Activated T-cell treated with anti-CD3 and anti-CD28 coated beads, Interleukin-2, amount 50 U/mL, for 48 hours (primary cell): ENCODE data around the gene IVD.

Source experiments
- DNase-seq, 2 experiments: peaks; one replicate each; pipeline ENCODE4 v3.0.0-alpha.2; 2020

Gene IVD

DNA sequence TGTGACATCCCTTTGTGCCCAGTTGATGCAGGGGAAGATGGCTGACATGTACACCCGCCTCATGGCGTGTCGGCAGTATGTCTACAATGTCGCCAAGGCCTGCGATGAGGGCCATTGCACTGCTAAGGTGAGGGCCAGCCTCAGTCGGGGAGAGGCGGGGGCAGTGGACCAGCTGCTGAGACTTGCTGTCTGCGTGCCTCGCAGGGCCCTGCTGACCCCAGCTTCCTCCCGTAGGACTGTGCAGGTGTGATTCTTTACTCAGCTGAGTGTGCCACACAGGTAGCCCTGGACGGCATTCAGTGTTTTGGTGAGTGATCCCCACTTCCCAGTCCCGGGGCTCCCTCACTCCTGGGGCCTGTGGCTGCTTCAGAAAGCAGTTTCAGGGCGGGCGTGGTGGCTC, 10.5 kb downstream of the IVD start:
- DNase-seq = no peak

DNA sequence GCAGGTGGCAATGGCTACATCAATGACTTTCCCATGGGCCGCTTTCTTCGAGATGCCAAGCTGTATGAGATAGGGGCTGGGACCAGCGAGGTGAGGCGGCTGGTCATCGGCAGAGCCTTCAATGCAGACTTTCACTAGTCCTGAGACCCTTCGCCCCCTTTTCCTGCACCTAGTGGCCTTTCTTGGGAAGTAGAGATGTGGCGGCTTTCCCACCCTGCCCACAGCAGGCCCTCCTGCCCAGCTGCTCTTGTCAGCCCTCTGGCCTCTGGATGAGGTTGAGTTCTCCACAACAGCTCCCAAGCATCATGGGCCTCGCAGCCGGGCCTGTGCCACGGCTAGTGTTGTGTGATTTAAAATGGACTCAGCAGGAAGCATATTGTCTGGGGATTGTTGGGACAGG, 12.5 kb downstream of the IVD start:
- no peak for DNase-seq

DNA sequence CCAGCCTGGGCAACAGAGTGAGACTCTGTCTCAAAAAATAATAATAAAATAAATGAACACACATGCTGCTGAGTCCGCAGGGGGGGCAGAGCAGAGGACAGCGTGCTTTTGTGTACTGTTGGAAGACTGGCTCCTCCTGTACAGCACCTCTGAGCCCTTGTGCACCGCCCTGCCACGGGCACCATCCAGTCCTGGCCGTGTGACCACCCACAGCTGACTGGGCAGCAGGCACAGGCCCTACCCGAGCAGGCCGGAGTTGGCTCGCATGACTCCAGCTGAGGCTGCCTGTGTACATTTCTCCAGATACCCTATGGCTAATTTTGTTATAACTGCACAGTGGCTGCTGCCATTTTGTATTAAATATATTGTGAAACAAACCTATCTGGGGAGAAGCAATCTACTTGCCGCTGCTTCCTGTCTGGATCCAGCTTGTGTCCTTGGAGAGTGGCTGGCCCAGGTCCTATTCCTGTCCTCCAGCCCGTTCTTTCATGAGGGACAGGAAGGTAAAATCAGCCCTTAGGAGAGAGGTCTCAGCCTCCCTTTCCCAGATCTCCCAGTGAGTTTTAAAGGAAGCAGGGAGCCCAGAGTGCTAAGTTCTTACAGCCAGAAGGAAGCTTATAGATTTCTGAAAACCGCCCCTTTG, 14.6 kb downstream of the IVD start:
- no peak for DNase-seq

DNA sequence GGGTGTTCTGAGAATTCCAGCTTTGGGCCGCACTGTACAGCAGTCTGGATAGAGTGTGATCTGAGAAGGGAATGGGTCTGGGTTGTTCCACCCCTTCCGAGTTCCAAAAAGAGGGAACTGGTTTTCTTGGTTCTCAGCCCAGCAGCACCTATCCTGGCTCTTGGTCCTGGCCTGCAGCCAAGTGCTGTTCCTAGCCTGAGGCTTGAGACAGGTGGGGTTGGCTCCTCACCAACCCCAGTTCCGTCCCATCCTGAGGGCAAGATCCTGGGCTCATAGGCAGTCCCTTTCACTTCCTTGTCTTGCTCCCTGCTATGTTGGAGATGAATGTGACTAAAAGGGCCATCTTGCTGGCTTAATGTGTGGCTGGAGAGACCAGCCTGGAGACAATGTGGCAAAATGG, 15.2 kb downstream of the IVD start:
- no peak for DNase-seq

DNA sequence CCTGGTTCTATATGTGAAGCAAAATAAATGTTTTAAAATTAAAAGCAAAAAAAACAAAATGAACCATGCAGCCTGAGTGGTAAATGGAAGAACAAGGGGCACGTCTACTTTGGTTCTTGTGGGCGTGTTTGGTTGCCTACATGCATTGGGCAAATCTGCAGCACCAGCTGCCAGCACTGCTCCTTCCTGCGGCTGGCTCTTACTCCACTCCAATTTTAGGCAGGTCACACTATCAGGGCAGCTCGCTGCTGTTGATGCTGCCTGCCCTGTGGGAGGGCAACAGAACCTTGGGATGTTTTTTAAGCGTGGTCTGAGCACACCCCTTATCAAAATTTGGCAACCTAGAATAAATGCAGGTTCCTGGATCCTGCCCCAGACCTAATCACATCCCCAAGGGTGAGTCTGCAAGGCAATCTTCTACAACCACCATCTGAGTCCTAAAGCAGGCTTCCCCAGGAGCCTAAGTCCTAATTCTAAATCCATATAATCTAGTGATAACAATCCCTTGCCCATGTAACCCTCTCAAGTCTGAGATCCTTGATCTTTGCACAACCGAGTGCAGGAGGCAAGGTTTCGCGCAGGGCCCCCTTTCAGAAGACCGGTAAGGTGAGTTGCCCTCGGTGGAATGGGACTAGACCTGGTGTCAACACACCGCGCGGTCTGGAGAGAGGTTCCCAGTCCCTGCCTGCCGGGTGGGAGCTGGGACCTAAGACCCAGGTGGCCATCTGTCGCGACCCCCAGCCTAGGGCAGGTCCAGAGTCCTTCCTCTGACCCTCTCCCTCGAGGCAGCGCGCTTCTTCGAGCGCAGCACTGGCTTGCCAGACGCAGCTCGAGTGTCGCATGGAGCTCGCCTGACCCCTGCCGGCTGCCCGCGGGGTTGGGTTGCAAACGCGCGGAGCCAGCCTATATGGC, 15.9 kb downstream of the IVD start:
- peak; percentile 89 to 92 for DNase-seq

DNA sequence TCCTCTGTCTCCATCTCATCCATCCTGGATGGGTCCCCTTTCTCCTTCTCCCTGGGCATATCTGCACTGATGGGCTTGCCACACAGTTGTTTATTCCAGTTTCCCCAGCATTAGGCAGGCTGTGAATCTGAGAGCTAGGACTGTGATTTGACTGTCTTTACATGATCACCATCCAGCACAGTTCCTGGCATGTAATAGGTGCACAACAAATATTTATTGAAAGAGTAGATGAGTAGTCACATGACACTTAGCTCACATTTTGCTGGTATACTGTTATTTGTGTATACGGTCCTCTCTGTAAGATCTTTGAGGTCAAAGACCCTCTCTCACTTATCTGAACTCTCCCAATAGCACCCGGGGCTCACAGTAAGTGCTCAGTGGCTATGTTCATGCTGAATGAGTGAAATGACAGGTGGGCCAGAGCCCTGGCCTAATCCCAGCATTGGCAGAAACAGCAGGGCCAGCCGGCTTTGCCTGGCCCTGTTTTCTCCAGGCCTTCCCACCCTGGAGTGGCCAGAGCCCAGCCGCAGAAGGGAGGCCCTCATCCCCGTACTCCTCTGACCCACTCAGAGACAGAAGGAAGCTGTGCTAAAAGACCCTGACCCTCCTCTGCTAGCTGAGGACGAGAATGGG, 19.0 kb downstream of the IVD start:
- no peak for DNase-seq

DNA sequence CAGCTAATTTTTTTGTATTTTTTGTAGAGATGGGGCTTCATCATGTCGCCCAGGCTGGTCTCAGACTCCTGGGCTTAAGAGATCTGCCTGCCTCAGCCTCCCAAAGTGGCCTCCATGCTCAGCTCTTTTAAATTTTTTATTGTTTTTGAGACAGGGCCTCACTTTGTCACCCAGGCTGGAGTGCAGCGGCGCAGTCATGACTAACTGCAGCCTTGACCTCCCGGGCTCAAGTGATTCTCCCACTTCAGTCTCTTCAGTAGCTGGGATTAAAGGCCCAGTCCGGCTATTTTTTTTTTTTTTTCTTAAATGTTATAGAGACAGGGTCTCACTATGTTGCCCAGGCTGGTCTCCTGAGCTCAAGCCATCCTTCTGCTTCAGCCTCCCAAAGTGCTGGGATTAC, 20.1 kb downstream of the IVD start:
- no peak for DNase-seq

DNA sequence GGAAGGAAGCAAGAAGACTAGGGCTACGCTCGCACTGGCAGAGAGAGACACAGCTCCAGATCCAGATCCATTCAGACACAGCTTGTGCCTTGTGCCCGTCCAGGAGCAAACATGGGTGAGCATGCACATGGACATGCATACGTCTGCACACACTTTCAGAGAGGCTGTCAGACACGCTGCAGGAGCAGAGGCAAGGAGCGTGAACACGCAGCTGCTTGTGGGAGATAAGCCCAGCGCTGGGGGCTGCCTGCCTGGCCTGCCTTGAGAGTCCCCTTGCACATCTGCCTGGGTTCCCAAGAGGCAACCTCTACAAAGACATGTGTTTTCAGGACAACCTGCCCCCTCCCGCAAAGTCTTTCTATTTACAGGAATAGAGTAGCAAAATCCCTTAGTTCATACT, 21.6 kb downstream of the IVD start:
- DNase-seq = no peak

DNA sequence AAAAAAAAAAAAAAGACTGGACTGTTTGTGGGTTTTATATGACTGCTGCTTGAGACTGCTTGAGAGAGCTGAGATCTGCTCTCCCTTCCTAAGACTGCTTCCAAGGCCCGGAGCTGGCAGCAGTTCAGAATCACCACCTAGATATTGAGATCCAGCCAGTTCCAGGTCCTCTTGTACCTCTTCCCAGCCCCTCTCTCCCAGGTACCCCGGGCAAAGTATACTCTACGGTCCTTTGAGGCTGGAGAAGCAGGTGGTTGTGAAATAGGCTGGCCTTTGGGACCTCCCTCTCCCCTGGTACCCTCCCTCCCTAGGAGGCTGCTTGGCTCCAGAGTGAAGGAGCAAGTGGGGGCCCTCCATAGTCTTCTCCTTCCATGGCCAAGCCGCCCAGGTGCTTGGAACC, 22.6 kb downstream of the IVD start:
- DNase-seq = no peak

DNA sequence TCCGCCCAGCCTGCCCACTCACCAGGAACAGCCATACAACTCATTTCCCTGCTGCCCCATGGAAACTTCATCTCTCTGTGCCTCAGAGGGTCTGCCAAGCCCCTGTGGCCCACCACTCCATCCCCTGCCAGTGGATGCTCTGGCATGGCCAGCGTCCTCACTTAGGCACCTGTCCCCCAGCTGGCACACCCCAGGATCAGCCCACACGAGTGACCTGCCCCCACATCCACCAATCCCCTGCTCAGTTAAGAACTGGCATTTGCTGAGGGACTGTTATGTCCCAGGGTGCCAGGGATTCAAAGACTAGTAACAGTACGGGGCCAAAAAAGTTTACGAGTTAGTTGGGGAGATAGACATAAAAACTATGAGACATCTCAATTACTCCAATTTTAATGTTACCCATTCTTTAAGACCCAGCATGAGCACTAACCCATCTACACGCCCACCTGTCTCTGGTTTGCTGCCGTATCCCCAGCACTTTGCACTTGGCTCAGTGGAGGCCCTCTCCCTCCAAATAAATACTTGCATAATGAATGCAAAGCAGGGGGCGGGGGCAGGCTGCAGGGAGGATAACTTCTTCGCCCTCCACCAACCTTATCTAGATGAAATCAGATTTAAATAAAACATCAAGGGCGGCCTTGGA, 23.6 kb downstream of the IVD start:
- no peak for DNase-seq

DNA sequence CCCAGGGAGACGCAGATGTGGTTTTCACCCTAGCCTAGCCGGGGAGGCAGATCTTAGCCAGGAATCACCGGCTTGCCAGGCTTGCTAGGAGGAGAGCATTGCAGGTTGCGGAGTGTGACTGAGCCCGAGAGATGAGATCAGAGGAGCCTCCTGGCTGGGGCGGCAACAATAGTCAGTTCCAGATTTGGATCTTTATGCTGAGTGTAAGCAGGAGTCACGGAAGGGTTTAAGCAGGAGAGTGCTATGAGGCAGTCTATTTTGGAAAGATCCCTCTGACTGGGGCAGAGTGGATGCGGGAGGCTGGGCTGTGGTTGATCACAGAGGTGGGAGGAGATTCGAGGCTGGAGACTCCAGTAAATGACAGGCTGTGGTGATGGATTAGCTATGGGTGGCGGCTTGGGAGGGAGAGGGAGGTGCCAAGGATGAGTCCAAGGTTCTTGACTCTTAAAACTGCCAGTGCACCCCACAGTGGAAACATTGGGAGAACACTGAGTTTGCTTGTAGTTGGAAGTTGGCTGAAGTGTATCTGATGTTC, 24.7 kb downstream of the IVD start:
- DNase-seq = no peak

DNA sequence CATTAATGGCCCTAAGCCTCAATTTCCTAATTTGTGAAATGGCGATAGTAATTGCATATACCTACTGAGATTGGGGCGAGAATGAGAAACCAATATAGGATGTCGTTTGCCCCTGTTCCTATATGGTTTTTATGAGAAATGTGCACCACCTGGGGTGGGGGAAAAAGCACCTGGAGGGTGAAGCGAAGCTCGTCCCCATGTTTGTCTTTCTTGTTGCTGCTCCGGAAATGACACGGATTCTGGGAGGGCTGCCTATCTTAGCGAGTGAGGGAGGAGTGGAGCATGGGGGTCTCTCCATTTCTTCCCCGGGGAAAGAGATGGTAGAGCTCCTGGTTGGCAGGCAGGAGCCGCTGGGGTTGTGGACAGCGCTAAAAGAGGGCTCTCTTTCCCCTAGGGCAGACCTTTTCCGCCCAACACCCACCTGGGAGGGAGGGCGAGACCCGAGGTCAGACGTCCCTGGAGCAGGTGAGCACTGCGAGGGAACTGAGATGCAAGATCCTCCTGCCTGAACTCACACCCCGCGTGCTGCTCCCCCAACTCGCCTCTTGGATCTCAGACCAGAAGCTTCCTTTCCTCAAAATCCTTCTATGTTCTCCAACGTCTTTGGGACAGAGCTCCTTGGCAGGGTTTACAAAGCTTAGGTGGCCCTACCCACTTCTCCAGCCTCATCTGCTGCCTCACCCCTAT, 29.6 kb downstream of the IVD start:
- DNase-seq = no peak

DNA sequence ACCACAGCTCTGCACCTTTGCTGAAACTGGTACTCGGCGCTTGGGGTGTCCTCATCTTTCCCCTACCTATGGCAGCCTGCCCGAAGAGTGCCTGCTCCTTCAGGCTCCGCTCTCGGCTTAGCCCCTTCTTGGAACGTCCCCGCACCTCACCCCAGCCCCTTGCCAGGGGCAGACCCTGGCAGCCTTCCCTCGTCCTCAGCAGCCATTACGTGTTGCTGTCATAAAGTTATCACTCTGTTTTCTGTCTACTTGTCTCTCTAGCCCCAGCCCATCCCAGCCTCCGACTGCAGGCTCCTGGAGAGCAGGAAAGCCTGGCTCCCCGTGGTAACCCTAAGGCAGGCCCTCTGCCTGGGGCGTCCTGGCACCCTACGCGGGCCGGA, 30.1 kb downstream of the IVD start:
- DNase-seq = no peak

DNA sequence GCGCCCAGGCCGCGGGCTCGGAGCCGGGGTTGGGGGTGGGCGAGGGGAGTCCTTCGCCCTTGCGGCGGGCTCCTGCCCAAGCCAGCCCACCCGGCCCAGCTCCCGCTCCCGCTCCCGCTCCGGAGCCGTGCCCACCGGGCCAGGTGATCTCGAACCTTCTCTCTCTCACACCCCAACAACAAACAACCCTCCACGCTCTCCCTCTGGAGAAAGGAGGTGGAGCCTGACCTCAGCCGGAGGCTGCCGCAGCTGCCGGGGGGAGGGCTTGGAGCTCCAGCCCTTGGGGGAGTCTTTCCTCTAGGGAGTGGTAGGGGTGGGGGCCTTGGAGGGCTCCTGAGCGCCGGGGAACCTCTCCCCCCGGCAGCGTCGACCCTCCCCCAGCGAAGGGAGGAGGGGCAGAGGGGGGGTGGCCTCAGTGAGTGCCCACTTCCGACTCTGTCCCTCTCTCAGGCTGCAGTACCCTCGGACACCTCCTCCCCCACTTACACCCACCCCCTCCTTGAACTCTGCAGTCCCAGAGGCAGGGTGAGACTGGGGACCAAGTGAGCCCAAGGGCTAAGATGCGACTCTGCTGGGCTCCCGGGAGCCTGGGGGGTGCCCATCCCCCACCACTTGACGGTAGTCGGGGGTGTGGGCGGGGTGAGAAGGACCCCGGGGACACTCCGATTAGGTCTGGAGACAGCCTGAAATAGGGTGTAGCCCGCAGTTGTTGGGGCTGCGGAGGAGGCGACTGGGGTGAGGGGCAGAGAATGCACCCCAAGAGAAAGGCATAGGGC, 30.7 kb downstream of the IVD start:
- DNase-seq = peak; percentile 35 to 36

DNA sequence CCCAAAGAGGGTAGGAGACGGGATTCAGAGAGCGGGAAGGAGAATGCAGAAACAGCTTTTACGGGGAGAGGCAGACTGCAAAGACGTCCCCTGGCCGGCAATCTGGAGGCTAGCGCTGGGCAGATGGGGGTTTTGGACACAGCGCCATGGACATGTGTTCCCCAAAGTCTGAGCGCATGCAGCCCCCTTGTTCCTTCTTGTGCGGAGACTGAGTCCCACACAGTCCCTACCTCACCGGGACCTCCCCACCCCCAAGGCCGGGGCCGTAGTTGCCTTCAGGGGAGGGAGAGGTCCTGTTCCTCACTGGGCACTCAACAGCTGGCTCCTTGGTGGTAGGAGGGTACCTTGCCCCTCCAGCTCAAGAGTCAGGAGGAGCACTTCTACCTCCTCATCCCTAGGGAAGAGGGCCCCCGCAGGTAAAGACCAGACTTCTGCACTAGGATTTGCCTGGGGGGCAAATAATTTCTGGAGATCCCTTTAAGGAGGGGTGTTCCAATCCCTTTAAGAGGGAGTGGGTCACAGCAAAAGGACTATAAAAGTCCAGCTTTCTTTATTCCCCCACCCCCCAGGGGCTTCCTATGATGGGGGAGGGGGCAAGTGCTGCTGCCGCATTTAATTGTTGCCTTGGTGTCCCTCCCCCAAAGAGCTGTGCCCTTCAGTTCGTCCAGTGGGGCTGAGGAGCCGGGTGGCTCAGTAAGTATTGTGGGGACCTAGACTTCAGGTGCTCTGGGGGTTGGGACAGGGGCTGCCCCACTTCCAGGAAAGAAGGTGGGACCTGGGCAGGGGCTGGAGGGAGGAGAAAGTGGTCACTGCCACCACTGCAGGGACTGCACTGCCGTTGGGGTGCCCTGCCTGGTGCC, 31.5 kb downstream of the IVD start:
- DNase-seq = no peak

DNA sequence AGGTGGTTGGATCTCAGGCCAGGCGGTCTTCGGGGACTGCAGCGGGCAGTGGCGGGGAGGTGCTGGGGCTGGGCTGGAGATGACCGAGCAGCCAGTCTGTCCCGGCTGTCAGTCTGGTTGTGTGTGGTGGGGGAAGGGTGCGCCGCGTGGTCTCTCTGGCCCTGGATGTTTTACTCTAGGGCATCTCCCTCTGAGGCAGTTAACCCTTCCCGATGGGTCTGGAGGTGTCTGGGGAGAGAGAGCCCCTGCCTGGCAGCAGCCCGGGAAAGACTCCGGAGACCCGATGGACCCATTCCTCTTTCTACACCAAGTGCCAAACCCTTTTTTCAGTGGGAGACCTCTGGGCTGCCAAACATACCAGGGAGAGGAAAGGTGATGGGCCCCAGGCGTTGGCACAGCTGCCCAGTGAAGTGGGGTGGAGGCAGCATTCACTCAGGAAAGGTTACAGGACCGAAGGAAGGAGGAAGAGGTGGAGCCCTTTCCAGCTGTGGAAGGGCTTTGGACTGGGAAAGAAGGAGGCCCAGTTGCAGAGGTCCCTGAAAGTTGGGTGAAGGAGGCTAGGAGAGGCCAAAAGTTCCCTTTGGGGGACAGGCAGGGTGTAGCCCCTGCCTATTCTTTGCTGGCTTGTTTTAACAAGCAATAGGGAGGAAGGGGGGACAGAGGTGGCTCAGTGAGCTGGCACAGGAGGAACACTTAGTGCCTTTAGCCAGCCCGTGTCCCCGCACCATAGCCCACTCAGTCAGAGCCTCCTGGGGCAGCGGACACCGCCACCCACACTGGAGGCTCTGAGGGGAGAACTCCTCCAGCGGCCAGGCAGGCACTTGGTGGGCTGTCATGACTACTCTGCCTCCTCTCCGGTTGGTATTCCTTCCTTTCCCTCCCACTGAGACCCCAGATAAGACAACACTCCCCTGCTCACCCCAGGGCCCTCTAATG, 32.4 kb downstream of the IVD start:
- peak in 1 of 2 experiments; percentile 26 for DNase-seq

DNA sequence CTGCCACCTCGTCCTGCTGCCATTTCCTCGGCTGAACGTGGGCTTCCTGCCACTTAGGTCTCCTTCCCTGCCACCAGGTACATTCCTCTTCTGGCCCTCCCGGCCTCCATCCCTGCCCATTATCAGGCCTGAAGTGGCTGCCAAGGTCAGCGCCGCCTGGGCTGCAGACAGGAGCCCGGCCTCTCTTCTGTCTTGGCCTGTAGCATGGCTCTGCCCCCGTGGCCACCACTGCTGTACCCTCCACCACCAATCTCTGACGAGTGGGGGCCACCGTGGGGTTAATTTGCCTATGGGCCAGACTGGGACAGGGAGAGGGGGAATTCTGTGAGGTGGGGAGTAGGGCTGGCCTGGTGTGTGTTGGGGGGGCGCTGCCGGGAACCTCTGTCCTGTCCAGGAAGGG, 33.1 kb downstream of the IVD start:
- DNase-seq = no peak

DNA sequence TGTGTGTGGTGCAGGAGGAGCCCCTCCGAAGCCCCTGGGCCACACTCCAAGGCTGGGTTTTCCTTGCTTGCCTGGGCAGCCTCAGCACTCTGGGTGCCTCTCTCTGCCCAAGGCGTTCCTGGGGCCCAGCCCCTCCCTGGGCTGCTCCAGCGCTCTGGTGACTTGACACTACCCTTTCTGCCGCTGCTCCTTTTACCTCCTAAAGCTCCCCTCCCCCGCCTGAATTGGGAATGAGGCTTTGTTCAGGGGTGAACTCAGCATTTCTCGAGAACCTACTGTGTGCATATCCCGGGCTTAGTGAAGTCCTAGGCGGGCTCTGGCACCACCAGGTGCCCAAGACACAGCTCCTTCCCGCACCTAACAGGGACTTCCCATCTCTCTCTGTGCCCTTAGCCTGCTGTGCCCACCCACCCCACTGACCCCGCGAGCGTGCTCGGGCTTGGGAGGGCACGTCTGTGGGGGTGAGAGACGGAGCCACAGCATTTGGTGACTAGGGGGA, 33.9 kb downstream of the IVD start:
- DNase-seq = no peak

DNA sequence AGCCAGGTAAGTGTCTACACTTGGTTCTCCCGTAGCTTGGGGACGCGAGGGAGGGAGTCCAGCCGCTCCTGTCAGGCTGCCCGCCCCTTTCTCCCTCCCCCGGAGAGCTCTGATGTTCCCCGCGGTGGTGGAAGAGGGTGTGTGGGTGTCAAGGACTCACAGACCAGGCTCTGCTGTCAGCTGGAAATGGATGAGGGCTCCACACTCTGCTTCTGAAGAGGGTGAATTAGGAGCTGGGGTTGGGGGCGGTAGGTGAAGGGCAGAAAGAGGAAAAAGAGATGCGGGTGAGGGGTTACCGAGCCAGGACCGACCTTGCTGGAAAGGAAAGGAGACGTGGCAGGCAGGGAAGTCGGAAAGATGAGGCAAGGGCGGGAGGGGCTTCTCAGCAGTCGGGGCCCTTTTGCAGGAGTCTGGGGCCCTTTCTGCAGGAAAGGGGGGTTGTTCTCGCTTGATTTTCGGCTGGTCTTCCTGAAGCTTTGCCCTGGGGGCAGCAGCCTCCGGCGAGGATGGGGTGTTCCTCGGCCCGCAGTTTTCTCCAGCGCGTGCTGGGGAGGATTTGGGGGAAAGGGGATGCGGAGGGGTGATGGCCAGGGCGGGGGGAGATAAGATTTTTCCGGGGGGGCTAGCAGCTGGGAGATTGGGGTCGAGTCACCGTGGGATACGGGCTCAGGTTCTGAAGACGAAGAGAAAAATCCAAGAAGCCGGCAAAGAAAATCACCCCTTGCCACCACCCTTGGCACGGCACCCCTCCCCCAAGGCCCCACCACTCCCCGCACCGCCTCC, 34.6 kb downstream of the IVD start:
- peak; percentile 63 to 65 for DNase-seq
